WTC11 (cell line): ENCODE data around the gene FRMD8. TPM values are rescaled to one million over a fixed set of nuclear protein-coding genes. Genes with fewer than 3 reads are reported as not detected.

ENCODE experiments used
- ELF4 ChIP-seq: sonication (generic); formaldehyde crosslinking; IDR thresholded peaks from 2 replicates; pipeline ENCODE4 v1.8.1; 2022; ENCODE audit warnings: low read depth, mild to moderate bottlenecking, moderate library complexity, missing genetic modification reagents
- EMX1 ChIP-seq: fragments of 250-450 bp; sonication (Bioruptor Pico); IDR thresholded peaks from 2 replicates; pipeline ENCODE4 v1.8.0; 2021; ENCODE audit warnings: mild to moderate bottlenecking
- JAZF1 ChIP-seq: fragments of 250-450 bp; sonication (Bioruptor Pico); IDR thresholded peaks from 2 replicates; pipeline ENCODE4 v1.9.0; 2021; ENCODE audit warnings: moderate library complexity, mild to moderate bottlenecking, inconsistent platforms
- PRRX2 ChIP-seq: fragments of 250-450 bp; sonication (Bioruptor Pico); IDR thresholded peaks from 2 replicates; pipeline ENCODE4 v1.8.0; 2021; ENCODE audit warnings: mild to moderate bottlenecking
- RELA ChIP-seq: sonication (generic); formaldehyde crosslinking; IDR thresholded peaks from 2 replicates; pipeline ENCODE4 v1.8.1; 2022; ENCODE audit warnings: missing genetic modification reagents, mild to moderate bottlenecking, borderline replicate concordance
- RORB ChIP-seq: fragments of 250-450 bp; sonication (Bioruptor Pico); IDR thresholded peaks from 2 replicates; pipeline ENCODE4 v1.9.0; 2021; ENCODE audit warnings: mild to moderate bottlenecking
- SMAD3 ChIP-seq: sonication (generic); formaldehyde crosslinking; IDR thresholded peaks from 2 replicates; pipeline ENCODE4 v1.8.0; 2022; ENCODE audit warnings: missing genetic modification reagents, mild to moderate bottlenecking, borderline replicate concordance
- TP53 ChIP-seq: sonication (generic); formaldehyde crosslinking; IDR thresholded peaks from 2 replicates; pipeline ENCODE4 v1.8.1; 2023; ENCODE audit warnings: mild to moderate bottlenecking, missing genetic modification reagents
- ZBTB21 ChIP-seq: sonication (generic); formaldehyde crosslinking; IDR thresholded peaks from 2 replicates; pipeline ENCODE4 v1.8.1; 2023; ENCODE audit warnings: mild to moderate bottlenecking, missing genetic modification reagents, borderline replicate concordance
- ZNF121 ChIP-seq: sonication (generic); formaldehyde crosslinking; IDR thresholded peaks from 2 replicates; pipeline ENCODE4 v1.8.0; 2023; ENCODE audit warnings: missing genetic modification reagents
- ZNF263 ChIP-seq: sonication (generic); formaldehyde crosslinking; IDR thresholded peaks from 2 replicates; pipeline ENCODE4 v1.8.1; 2022; ENCODE audit warnings: low read depth, mild to moderate bottlenecking, moderate library complexity, missing genetic modification reagents
- ZNF416 ChIP-seq: fragments of 250-450 bp; sonication (Bioruptor Pico); IDR thresholded peaks from 2 replicates; pipeline ENCODE4 v1.9.0; 2021; ENCODE audit warnings: mild to moderate bottlenecking, inconsistent platforms
- ZNF423 ChIP-seq: fragments of 250-450 bp; sonication (Bioruptor Pico); IDR thresholded peaks from 2 replicates; pipeline ENCODE4 v2.1.2; 2022; ENCODE audit warnings: mild to moderate bottlenecking, moderate library complexity
- total RNA-seq: library from RNA; stranded (reverse); gene quantifications from 3 replicates; pipeline ENCODE4 v1.2.3, GENCODE V29; 2021
- TF ChIP-seq, protein P1 (sequence below): sonication (generic); formaldehyde crosslinking; IDR thresholded peaks from 2 replicates; pipeline ENCODE4 v1.8.1; 2023; ENCODE audit warnings: mild to moderate bottlenecking, missing genetic modification reagents
- TF ChIP-seq, protein P2 (sequence below): sonication (generic); formaldehyde crosslinking; IDR thresholded peaks from 2 replicates; pipeline ENCODE4 v1.8.0; 2022; ENCODE audit warnings: mild to moderate bottlenecking, missing genetic modification reagents
- TF ChIP-seq, protein P3 (sequence below): sonication (generic); formaldehyde crosslinking; IDR thresholded peaks from 2 replicates; pipeline ENCODE4 v1.8.0; 2023; ENCODE audit warnings: missing genetic modification reagents
- TF ChIP-seq, protein P4 (sequence below): sonication (generic); formaldehyde crosslinking; conservative IDR thresholded peaks from 2 replicates; pipeline ENCODE4 v1.8.1; 2022; ENCODE audit warnings: mild to moderate bottlenecking, missing genetic modification reagents
- TF ChIP-seq, protein P5 (sequence below): sonication (generic); formaldehyde crosslinking; IDR thresholded peaks from 2 replicates; pipeline ENCODE4 v1.8.0; 2023; ENCODE audit warnings: missing genetic modification reagents, mild to moderate bottlenecking, borderline replicate concordance
- TF ChIP-seq, protein P6 (sequence below): sonication (generic); formaldehyde crosslinking; IDR thresholded peaks from 2 replicates; pipeline ENCODE4 v1.8.1; 2022; ENCODE audit warnings: mild to moderate bottlenecking, missing genetic modification reagents, moderate library complexity, borderline replicate concordance
- TF ChIP-seq, protein P7 (sequence below): sonication (generic); formaldehyde crosslinking; IDR thresholded peaks from 2 replicates; pipeline ENCODE4 v1.8.1; 2023; ENCODE audit warnings: mild to moderate bottlenecking, missing genetic modification reagents, borderline replicate concordance
- TF ChIP-seq, protein P8 (sequence below): sonication (generic); formaldehyde crosslinking; IDR thresholded peaks from 2 replicates; pipeline ENCODE4 v1.8.1; 2023; ENCODE audit warnings: mild to moderate bottlenecking, missing genetic modification reagents, moderate library complexity
- TF ChIP-seq, protein P9 (sequence below): sonication (generic); formaldehyde crosslinking; IDR thresholded peaks from 2 replicates; pipeline ENCODE4 v1.8.1; 2022; ENCODE audit warnings: mild to moderate bottlenecking, moderate library complexity, missing genetic modification reagents

FRMD8 gene
- total RNA-seq, 1 experiment from 2014 or later: 23.7 TPM

DNA sequence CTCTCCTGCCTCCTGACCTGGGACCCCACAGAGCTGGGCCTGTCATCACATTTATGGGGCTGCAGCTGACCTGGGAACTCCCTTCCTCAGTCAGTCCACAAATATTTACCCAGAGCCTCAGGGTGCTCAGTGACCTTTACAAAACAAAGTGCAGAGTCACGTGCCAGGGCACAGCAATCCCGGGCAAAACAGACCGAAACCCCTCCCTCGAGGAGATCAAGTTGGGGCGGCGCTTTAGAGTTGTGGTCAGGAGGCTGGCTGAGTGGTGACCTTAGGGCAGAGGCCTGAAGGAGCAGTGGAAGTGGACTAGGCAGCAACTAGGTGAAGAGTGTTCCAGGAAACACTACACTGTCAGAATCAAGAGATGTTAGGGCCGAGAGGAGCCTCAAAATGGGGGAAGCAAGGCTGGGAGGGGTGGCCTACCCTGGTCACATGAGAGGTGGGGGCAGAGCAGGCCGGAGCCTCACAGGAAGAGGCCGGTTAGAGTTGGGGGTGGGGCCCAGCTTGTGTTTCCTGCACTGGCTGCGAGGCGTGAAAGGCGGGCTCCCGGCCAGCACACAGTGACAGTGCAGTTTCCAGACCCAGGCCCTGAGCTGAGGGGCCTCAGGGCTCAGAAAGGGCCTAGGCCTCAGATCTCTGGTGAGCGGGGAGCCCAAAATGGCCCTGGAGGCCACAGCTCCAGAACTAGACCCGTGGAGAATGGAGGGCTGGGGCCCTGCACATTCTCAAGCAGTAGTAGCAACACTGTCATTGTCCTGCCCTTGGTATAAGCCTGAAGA lies 32.4 kb downstream of the FRMD8 start (continued):
- TF ChIP-seq, protein P1, sequence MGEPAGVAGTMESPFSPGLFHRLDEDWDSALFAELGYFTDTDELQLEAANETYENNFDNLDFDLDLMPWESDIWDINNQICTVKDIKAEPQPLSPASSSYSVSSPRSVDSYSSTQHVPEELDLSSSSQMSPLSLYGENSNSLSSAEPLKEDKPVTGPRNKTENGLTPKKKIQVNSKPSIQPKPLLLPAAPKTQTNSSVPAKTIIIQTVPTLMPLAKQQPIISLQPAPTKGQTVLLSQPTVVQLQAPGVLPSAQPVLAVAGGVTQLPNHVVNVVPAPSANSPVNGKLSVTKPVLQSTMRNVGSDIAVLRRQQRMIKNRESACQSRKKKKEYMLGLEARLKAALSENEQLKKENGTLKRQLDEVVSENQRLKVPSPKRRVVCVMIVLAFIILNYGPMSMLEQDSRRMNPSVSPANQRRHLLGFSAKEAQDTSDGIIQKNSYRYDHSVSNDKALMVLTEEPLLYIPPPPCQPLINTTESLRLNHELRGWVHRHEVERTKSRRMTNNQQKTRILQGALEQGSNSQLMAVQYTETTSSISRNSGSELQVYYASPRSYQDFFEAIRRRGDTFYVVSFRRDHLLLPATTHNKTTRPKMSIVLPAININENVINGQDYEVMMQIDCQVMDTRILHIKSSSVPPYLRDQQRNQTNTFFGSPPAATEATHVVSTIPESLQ: no peak
- TF ChIP-seq ZNF121 (CRISPR knock-in tag): no peak
- TF ChIP-seq TP53 (CRISPR knock-in tag): no peak
- TF ChIP-seq EMX1 (CRISPR knock-in tag): no peak
- no peak for TF ChIP-seq JAZF1 (CRISPR knock-in tag)
- TF ChIP-seq, protein P2, sequence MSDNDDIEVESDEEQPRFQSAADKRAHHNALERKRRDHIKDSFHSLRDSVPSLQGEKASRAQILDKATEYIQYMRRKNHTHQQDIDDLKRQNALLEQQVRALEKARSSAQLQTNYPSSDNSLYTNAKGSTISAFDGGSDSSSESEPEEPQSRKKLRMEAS (CRISPR knock-in tag): peak; percentile 91
- peak; percentile 54; the same call in 1 of the 2 replicates for TF ChIP-seq ZNF423 (CRISPR knock-in tag)
- no peak for TF ChIP-seq RORB (CRISPR knock-in tag)
- TF ChIP-seq, protein P3, sequence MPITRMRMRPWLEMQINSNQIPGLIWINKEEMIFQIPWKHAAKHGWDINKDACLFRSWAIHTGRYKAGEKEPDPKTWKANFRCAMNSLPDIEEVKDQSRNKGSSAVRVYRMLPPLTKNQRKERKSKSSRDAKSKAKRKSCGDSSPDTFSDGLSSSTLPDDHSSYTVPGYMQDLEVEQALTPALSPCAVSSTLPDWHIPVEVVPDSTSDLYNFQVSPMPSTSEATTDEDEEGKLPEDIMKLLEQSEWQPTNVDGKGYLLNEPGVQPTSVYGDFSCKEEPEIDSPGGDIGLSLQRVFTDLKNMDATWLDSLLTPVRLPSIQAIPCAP (CRISPR knock-in tag): no peak
- TF ChIP-seq, protein P4, sequence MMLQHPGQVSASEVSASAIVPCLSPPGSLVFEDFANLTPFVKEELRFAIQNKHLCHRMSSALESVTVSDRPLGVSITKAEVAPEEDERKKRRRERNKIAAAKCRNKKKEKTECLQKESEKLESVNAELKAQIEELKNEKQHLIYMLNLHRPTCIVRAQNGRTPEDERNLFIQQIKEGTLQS (CRISPR knock-in tag): no peak
- TF ChIP-seq ELF4: no peak
- no peak for TF ChIP-seq ZBTB21 (CRISPR knock-in tag)
- TF ChIP-seq, protein P5, sequence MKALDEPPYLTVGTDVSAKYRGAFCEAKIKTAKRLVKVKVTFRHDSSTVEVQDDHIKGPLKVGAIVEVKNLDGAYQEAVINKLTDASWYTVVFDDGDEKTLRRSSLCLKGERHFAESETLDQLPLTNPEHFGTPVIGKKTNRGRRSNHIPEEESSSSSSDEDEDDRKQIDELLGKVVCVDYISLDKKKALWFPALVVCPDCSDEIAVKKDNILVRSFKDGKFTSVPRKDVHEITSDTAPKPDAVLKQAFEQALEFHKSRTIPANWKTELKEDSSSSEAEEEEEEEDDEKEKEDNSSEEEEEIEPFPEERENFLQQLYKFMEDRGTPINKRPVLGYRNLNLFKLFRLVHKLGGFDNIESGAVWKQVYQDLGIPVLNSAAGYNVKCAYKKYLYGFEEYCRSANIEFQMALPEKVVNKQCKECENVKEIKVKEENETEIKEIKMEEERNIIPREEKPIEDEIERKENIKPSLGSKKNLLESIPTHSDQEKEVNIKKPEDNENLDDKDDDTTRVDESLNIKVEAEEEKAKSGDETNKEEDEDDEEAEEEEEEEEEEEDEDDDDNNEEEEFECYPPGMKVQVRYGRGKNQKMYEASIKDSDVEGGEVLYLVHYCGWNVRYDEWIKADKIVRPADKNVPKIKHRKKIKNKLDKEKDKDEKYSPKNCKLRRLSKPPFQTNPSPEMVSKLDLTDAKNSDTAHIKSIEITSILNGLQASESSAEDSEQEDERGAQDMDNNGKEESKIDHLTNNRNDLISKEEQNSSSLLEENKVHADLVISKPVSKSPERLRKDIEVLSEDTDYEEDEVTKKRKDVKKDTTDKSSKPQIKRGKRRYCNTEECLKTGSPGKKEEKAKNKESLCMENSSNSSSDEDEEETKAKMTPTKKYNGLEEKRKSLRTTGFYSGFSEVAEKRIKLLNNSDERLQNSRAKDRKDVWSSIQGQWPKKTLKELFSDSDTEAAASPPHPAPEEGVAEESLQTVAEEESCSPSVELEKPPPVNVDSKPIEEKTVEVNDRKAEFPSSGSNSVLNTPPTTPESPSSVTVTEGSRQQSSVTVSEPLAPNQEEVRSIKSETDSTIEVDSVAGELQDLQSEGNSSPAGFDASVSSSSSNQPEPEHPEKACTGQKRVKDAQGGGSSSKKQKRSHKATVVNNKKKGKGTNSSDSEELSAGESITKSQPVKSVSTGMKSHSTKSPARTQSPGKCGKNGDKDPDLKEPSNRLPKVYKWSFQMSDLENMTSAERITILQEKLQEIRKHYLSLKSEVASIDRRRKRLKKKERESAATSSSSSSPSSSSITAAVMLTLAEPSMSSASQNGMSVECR (CRISPR knock-in tag): no peak
- TF ChIP-seq RELA: peak; percentile 62; the same call in 1 of the 2 replicates
- TF ChIP-seq, protein P6, sequence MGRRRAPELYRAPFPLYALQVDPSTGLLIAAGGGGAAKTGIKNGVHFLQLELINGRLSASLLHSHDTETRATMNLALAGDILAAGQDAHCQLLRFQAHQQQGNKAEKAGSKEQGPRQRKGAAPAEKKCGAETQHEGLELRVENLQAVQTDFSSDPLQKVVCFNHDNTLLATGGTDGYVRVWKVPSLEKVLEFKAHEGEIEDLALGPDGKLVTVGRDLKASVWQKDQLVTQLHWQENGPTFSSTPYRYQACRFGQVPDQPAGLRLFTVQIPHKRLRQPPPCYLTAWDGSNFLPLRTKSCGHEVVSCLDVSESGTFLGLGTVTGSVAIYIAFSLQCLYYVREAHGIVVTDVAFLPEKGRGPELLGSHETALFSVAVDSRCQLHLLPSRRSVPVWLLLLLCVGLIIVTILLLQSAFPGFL: 0 out of 2 replicates have a peak, but pooled peaks have one; percentile 66
- no peak for TF ChIP-seq PRRX2 (CRISPR knock-in tag)
- TF ChIP-seq, protein P7, sequence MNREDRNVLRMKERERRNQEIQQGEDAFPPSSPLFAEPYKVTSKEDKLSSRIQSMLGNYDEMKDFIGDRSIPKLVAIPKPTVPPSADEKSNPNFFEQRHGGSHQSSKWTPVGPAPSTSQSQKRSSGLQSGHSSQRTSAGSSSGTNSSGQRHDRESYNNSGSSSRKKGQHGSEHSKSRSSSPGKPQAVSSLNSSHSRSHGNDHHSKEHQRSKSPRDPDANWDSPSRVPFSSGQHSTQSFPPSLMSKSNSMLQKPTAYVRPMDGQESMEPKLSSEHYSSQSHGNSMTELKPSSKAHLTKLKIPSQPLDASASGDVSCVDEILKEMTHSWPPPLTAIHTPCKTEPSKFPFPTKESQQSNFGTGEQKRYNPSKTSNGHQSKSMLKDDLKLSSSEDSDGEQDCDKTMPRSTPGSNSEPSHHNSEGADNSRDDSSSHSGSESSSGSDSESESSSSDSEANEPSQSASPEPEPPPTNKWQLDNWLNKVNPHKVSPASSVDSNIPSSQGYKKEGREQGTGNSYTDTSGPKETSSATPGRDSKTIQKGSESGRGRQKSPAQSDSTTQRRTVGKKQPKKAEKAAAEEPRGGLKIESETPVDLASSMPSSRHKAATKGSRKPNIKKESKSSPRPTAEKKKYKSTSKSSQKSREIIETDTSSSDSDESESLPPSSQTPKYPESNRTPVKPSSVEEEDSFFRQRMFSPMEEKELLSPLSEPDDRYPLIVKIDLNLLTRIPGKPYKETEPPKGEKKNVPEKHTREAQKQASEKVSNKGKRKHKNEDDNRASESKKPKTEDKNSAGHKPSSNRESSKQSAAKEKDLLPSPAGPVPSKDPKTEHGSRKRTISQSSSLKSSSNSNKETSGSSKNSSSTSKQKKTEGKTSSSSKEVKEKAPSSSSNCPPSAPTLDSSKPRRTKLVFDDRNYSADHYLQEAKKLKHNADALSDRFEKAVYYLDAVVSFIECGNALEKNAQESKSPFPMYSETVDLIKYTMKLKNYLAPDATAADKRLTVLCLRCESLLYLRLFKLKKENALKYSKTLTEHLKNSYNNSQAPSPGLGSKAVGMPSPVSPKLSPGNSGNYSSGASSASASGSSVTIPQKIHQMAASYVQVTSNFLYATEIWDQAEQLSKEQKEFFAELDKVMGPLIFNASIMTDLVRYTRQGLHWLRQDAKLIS (CRISPR knock-in tag): no peak
- TF ChIP-seq, protein P8, sequence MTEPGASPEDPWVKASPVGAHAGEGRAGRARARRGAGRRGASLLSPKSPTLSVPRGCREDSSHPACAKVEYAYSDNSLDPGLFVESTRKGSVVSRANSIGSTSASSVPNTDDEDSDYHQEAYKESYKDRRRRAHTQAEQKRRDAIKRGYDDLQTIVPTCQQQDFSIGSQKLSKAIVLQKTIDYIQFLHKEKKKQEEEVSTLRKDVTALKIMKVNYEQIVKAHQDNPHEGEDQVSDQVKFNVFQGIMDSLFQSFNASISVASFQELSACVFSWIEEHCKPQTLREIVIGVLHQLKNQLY (CRISPR knock-in tag): no peak
- no peak for TF ChIP-seq ZNF263 (CRISPR knock-in tag)
- TF ChIP-seq, protein P9, sequence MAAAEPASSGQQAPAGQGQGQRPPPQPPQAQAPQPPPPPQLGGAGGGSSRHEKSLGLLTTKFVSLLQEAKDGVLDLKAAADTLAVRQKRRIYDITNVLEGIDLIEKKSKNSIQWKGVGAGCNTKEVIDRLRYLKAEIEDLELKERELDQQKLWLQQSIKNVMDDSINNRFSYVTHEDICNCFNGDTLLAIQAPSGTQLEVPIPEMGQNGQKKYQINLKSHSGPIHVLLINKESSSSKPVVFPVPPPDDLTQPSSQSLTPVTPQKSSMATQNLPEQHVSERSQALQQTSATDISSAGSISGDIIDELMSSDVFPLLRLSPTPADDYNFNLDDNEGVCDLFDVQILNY (CRISPR knock-in tag): peak; percentile 75
- TF ChIP-seq ZNF416 (CRISPR knock-in tag): no peak
- TF ChIP-seq SMAD3 (CRISPR knock-in tag): peak; percentile 62; the same call in 1 of the 2 replicates
